C4-2B (cell line): ENCODE results near the gene HTR3B.

ENCODE experiments used
- ZFX ChIP-seq: fragments of 450-650 bp; IDR thresholded peaks from 2 replicates; pipeline ENCODE4 v1.6.1; 2017
- TF ChIP-seq, protein P1 (sequence below): fragments of 450-650 bp; conservative IDR thresholded peaks from 2 replicates; pipeline ENCODE4 v1.5.1; 2017; ENCODE audit warnings: mild to moderate bottlenecking

DNA sequence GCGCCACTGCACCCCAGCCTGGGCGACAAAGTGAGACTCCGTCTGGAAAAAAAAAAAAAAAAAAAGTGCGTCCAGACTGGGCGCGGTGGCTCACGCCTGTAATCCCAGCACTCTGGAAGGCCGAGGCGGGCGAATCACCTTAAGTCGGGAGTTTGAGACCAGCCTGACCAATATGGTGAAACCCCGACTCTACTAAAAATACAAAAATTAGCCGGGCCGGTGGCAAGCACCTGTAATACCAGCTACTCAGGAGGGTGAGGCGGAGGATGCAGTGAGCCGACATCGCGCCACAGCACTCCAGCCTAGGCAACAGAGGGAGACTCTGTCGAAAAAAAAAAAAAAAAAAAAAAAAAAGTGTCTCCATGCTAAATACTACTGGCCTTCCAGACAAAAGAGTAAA is 30.5 kb upstream of the HTR3B start:
- TF ChIP-seq, protein P1, sequence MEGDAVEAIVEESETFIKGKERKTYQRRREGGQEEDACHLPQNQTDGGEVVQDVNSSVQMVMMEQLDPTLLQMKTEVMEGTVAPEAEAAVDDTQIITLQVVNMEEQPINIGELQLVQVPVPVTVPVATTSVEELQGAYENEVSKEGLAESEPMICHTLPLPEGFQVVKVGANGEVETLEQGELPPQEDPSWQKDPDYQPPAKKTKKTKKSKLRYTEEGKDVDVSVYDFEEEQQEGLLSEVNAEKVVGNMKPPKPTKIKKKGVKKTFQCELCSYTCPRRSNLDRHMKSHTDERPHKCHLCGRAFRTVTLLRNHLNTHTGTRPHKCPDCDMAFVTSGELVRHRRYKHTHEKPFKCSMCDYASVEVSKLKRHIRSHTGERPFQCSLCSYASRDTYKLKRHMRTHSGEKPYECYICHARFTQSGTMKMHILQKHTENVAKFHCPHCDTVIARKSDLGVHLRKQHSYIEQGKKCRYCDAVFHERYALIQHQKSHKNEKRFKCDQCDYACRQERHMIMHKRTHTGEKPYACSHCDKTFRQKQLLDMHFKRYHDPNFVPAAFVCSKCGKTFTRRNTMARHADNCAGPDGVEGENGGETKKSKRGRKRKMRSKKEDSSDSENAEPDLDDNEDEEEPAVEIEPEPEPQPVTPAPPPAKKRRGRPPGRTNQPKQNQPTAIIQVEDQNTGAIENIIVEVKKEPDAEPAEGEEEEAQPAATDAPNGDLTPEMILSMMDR, result no peak
- no peak for TF ChIP-seq ZFX
